ENCODE data around the gene ARHGAP25.

The ARHGAP25 gene

GRCh38 chr2:68764806-68765311 lies 30.2 kb downstream of the ARHGAP25 start:
- no peak for TF ChIP-seq CTCF (IDR thresholded peaks at IDR 0.05; ENCODE audit: control insufficient read depth, extremely low read depth, insufficient read depth)
- DNase-seq (ENCODE audit: low read depth): no peak
- no peak overlapping the region for H3K4me3 ChIP-seq (ENCODE audit: low read depth, low read length)

GRCh38 chr2:68765739-68766375 lies 31.2 kb downstream of the ARHGAP25 start:
- no peak for TF ChIP-seq CTCF (IDR thresholded peaks at IDR 0.05; ENCODE audit: control insufficient read depth, extremely low read depth, insufficient read depth)
- no peak overlapping the region for H3K4me3 ChIP-seq (ENCODE audit: low read depth, low read length)
- no peak for DNase-seq (ENCODE audit: low read depth)

- DNase-seq (ENCODE audit: low read depth): no peak
- no peak for TF ChIP-seq CTCF (IDR thresholded peaks at IDR 0.05; ENCODE audit: control insufficient read depth, extremely low read depth, insufficient read depth)
- no peak overlapping the region for H3K4me3 ChIP-seq (ENCODE audit: low read depth, low read length)
Observed at GRCh38 chr2:68766376-68766845, 31.8 kb downstream of the ARHGAP25 start.

GRCh38 chr2:68767031-68767961 lies 32.7 kb downstream of the ARHGAP25 start:
- no peak for DNase-seq (ENCODE audit: low read depth)
- no peak for TF ChIP-seq CTCF (IDR thresholded peaks at IDR 0.05; ENCODE audit: control insufficient read depth, extremely low read depth, insufficient read depth)
- no peak overlapping the region for H3K4me3 ChIP-seq (ENCODE audit: low read depth, low read length)

- DNase-seq (ENCODE audit: low read depth): peak; percentile 36
- no peak overlapping the region for H3K4me3 ChIP-seq (ENCODE audit: low read depth, low read length)
- TF ChIP-seq CTCF (IDR thresholded peaks at IDR 0.05; ENCODE audit: control insufficient read depth, extremely low read depth, insufficient read depth): no peak
Observed at GRCh38 chr2:68767996-68768395, 33.4 kb downstream of the ARHGAP25 start.

GRCh38 chr2:68768461-68768860 lies 33.9 kb downstream of the ARHGAP25 start:
- H3K4me3 ChIP-seq (ENCODE audit: low read depth, low read length): no peak overlapping the region
- no peak for TF ChIP-seq CTCF (IDR thresholded peaks at IDR 0.05; ENCODE audit: control insufficient read depth, extremely low read depth, insufficient read depth)
- DNase-seq (ENCODE audit: low read depth): no peak

Data from LNCaP clone FGC (cell line).